ENCODE measurements around the gene MBNL1.

DNA sequence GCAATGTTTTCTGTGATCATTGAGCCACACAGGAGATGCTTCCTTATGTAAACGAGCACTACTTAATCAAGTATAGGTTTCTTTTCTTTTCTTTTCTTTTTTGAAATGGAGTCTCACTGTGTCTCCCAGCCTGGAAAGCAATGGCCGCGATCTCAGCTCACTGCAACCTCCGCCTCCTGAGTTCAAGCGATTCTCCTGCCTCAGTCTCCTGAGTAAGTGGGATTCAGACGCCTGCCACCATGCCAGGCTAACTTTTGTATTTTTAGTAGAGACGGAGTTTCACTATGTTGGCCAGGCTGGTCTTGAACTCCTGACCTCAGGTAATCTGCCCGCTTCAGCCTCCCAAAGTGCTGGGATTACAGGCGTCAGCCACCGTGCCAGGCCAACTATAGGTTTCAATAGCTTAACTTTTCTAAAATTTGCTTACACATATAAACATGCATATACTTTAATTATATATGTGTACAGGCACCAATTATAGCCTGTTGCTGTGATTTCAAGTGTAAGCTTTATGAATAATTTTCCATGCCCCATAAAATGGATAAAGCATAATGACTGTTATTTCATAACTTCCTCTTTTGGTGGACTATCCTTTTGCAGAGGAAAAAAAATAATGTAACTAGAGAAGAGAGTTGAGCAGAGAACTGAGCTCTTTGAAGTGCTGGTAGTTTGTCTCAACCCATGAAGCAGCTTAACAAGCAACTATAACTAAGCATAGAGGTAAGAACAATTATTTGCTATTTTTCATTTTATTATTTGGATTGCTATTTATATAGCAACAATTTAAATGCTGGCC lies 24.8 kb upstream of the MBNL1 start:
- TF ChIP-seq, protein P1, sequence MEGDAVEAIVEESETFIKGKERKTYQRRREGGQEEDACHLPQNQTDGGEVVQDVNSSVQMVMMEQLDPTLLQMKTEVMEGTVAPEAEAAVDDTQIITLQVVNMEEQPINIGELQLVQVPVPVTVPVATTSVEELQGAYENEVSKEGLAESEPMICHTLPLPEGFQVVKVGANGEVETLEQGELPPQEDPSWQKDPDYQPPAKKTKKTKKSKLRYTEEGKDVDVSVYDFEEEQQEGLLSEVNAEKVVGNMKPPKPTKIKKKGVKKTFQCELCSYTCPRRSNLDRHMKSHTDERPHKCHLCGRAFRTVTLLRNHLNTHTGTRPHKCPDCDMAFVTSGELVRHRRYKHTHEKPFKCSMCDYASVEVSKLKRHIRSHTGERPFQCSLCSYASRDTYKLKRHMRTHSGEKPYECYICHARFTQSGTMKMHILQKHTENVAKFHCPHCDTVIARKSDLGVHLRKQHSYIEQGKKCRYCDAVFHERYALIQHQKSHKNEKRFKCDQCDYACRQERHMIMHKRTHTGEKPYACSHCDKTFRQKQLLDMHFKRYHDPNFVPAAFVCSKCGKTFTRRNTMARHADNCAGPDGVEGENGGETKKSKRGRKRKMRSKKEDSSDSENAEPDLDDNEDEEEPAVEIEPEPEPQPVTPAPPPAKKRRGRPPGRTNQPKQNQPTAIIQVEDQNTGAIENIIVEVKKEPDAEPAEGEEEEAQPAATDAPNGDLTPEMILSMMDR (IDR thresholded peaks at IDR 0.05), result no peak
- TF ChIP-seq POLR2A (IDR thresholded peaks at IDR 0.05), result no peak
